Stimulated activated CD8-positive, alpha-beta memory T cell treated with anti-CD3 and anti-CD28 coated beads, Interleukin-7, amount 100 ng/mL, for 1 hour (primary cell): ENCODE results near the gene CCDC83.
"Not testable (repeated sequence)": the region's sequence is repeated elsewhere in the genome, so short reads cannot be mapped to it uniquely, and the experiment has no call there.

Source experiments
- DNase-seq, 2 donors: peaks; one replicate each; pipeline ENCODE4 v3.0.0-alpha.2; 2020; ENCODE audit warnings: low read depth in 2 of 2

CCDC83 gene

DNA sequence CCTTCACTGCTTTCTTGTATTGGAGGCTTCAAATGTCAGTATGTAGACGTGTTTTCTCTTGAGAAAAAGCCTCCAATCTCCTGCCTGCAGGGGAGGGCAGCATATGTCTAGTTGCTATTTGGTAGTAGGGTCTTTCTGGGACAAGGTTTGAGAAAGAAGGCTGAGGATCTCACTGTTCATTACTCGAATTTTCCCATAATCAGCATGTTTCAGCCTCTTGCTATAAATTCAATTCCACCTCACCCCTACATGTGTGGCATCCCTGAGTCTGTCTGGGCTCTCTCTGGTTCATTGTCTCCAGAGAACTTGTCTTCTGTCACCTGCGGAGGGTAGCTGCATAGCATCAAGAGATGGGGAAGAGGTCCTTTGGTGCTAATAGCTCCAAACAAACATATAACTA, 19.5 kb upstream of the CCDC83 start:
- no peak for DNase-seq

DNA sequence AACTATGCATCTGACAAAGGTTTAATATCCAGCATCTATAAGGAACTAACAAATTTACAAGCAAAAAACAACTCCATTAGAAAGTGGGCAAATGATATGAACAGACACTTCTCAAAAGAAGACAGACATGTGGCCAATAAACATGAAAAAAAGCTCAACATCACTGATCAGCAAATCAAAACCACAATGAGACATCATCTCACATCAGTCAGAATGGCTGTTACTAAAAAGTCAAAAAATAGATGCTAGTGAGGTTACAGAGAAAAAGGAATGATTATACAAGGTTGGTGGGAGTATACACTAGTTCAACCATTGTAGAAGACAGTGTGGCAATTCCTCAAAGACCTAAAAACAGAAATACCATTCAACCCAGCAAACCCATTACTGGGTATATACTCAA, 14.3 kb upstream of the CCDC83 start:
- not testable (repeated sequence) for DNase-seq

DNA sequence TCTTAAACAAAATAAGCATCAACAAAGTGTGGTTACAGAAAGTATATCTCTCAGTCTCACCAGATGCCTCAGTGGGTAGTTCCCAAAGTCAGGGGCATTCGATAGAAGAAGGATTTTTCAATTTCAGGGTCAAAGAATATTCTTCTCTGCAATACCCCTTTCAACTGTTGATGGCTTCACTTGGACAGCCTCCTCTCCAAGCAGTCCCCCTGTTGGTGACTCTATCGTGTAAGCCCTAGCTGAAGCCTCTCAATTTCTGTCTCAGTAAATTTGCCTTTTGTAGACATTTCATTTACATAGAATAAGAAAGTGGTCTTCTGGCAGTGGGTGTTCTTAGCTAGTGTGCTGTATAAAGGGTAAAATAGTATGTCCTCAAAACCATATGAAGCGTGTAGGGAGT, 11.3 kb upstream of the CCDC83 start:
- DNase-seq = no peak

DNA sequence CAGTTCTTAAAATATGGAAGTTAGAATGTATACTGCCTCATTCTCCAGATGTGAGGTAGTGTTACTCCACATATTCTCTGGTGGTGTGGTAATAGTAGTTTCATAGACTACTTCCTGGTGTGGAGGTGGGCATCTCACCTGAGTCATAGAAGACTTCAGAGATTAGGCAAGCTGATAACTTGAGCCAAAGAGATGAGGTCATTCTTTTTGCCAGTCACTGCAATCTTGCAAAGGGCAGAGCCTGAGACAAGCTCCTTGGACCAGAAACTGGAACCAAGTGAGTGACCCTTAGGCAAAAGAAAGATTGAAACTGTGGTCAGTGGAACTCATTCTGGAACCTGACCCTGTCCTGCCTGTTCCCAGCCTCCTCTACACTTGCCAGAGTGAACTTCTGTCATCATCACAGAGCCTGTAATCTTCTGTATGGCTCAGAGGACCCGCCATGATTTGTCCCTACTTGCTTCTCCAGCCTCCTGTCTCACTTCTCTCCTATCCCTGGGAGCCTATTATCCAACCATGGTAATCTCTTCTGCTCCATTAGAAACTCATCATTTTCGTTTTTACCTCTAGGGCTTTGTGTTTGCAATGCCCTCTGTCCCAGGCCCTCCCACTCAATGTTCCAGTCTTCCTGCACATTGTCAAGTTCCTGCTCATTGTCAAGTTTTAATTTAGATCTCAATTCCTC, 10.6 kb upstream of the CCDC83 start:
- no peak for DNase-seq

DNA sequence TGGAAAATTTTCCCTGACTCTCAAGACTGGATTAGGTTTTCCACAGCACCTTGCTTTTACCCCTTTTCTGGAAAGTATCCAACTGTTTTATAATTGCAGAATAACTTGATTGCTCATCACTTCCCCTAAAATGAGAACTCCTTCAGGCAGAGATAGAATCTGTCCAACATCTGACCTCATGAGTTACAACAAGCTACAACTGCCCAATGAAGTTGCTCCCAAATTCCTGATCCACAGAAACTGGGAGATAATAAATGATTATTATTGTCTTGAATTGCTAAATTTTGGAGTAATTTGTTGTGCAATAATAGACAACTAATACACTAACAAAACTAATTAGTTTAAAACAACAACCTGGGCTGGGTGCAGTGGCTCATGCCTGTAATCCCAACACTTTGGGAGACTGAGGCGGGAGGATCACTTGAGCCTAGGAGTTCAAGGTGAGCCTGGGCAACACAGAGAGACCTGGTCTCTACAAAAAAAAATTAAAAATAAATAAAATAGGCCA, 10.0 kb upstream of the CCDC83 start:
- DNase-seq = no peak

DNA sequence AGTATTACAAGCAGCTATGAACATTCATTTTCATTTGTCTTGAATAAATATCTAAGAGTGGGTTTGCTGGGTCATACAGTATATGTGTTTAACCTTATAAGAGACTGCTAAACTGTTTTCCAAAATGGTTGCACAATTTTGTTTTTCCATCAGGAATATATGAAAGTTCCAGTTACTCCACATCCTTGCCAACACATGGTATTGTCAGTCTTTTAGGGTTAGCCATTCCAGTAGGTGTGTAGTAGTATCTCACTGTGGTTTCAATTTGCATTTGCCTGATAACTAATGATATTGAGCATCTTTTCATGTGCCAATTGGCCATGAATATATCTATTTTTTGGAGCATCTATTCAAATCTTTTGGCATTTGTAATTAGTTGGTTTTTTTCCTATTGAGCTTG, 7.7 kb upstream of the CCDC83 start:
- no peak for DNase-seq

DNA sequence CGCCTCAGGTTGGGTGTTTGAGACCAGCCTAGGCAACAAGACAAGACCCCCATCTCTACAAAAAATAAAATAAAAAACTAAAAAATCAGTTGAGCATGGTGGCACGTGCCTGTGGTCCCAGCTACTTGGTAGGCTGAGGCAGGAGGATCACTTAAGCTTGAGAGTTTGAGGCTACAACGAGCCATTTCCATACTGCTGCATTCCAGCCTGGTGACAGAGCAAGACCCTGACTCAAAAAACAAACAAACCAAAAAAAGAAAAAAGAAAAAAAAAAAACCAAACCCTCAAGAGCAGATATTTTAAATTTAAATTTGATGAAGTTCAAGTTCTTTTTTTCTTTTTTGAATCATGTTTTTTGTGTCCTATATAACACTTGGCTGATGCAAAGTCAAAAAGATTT, 7.2 kb upstream of the CCDC83 start:
- DNase-seq = no peak

DNA sequence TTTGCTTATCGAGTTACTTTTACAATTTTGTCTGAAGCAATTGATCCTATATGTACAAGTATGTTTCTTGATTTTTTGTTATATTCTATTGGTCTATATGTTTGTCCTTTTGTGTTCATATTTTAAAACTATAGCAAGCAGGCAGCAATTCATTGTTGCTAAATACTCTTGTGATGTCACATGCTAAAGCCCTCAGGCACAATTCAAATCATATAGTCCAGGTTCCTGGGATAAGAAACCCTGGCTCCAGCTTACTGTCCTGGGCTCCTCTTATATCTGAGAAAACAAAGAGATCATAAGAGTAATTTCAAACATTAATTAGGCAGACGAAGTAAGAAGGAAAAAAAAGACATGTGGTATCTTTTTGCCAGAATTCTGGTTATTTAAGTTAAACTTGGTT, 6.6 kb upstream of the CCDC83 start:
- DNase-seq = no peak

DNA sequence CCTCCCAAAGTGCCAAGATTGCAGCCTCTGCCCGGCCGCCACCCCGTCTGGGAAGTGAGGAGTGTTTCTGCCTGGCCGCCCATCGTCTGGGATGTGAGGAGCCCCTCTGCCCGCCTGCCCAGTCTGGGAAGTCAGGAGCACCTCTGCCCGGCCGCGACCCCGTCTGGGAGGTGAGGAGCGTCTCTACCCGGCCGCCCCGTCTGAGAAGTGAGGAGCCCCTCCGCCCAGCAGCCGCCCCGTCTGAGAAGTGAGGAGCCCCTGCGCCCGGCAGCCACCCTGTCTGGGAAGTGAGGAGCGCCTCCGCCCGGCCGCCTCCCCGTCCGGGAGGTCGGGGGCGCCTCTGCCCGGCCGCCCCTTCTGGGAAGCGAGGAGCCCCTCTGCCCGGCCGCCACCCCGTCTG, 2.4 kb upstream of the CCDC83 start:
- DNase-seq = not testable (repeated sequence)

DNA sequence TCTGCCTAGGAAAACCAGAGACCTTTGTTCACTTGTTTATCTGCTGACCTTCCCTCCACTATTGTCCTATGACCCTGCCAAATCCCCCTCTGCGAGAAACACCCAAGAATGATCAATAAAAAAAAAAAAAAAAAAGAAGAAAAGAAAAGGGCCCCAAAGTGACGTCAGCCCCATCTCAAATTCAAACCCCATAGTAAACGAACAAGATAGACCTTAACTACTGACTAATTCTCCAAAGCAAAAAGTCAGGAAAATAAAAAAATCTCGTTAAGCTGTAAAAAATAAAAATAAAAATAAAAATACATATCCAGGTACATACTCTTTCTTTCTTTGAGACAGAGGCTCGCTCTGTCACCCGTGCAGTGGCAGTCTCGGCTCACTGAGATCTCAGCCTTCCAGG, 1.6 kb upstream of the CCDC83 start:
- not testable (repeated sequence) for DNase-seq

DNA sequence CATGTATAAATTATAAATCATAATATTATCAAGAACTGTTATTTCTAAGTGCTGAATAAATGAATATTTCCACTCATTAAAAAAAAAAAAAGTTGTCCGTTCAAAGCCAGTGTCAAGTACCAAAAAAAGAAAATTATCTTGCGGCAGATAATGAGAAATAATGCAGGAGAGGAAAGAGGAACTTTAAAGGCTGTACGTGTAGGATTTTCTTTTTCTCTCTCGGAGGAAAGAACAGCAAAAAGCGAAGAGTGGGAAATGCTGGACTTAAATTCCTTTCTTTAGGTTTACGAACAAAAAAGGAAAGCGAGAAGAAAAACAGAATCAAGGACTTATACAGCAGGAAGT, 999 bp upstream of the CCDC83 start:
- DNase-seq = no peak

DNA sequence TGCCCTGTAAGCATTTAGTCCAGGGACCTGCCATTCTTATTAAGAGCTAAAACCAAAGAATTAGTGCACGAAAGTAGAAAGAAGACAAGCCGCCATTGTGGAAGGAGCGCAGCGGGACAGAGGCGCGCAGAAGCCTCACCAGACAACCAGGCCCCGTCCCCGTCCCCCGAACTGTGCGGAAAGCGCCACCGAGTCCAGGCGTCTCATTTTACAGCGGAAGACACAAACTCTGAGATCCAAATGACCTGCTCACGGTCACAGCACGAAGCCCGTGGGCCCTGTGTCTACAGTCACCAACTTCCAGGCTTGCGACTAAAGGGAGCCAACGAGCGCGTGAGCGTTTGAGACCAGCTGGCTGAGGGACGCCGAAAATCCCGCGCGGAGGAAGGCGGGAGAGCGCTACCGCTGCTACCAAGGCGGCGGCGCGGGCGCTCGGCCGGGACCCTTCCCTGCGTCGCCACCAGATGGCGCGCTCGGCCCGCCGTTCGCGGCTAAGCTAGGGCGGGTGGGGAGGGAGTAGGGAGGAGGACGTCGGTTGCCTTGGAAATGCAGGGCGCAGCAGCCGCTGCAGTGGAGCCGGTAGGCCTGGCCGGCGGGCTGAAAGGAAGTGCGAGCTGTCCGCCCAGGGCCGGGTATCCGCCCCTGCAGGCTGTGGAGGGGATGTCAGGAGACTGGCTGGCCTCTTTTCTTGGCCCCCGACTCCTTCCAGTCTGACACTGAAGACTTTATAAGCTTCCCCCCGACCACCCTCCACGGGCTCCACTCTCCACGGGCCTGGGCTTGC, 434 bp upstream of the CCDC83 start:
- peak; percentile 83 to 84 for DNase-seq

DNA sequence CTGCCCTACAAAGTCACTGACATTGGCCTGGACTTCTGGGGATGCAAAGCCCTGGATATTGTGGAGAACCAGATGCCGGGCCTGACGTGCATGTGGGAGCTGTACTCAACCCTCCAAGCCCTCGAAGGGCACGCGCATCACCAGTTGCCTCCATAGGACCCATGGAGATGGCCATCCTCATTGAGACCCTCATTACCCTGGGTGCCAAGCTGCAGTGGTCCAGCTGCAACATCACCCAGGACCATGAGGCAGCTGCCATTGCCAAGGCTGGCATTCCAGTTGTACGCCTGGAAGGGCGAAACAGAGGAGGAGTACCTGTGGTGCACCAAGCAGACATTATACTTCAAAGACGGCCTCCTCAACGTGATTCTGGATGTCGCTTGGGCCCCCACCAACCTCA, 1.9 kb downstream of the CCDC83 start:
- no peak for DNase-seq

DNA sequence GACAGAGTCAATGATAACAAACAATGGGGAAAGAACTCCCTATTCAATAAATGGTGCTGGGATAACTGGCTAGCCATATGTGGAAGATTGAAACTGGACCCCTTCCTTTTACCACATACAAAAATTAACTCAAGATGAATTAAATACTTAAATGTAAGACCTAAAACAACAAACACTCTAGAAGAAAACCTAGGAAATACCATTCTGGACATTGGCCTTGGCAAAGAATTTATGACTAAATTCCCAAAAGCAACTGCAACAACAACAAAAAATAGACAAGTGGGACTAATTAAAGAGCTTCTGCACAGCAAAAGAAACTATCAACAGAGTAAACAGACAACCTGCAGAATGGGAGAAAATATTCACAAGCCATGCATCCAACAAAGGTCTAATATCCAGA, 4.4 kb downstream of the CCDC83 start:
- DNase-seq = not testable (repeated sequence)

DNA sequence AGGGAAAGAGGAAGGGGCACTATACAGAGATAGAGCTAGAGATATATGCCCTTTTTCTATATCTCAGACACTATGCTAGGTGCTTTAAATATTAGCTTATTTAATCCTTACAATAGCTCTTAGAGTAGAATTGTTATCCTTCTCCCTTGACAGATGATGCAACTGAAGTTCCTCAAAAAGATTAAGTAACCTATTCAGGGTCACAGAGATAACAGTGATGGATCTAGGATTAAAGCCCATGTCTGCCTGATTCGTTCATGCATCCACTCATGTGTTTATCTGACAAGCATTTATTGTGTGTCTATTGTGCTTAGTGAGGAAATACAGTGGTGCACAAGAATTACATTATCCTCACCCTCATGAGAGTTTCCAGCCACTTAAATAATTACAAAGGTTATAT, 8.7 kb downstream of the CCDC83 start:
- DNase-seq = no peak

DNA sequence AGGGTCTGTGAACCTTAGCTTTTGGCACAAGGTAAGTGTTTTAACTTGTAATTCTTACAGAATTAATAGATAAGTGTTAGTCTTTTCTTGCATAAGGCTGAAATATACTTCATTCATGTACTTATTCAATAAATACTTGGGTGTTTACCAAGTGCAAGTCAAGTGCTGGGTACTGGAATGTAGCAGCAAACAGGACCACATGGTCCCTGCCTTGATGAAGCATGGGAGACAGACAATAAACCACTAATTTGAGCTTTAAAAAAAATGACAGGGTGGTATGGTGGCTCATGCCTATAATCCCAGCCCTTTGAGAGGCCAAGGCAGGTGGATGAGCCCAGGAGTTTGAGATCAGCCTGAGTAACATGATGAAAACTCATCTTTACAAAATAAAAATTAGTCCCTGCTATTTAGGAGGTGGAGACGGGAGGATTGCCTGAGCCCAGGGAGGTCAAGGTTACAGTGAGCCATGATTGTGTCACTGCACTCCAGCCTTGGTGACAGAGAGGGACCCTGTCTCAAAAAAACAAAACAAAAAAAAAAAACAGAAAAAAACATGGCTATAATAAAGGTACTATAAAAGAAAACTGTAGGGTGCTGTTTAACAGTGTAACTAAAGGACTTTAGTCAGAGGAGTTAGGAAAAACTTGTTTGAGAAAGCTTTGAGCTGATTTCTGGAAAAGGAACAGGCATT, 11.1 kb downstream of the CCDC83 start:
- DNase-seq = no peak

DNA sequence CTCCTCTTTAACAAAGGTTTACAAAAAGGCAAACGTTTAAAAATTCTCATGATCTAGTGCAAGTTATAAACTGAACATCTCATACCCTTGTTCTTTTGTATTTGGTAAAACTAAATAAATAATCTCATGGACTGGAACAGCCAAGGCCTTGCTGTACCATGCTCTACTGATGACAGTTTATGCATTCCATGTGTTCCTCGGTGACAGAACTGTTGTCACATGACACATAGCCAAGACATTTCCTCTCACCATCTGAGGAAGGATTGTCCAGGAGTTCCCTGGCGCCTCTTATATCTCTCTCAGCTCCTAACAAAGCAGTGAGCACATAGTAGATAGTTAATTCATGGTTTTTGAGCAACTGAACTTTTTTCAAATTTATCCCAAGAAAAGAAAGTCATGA, 12.6 kb downstream of the CCDC83 start:
- DNase-seq = no peak

DNA sequence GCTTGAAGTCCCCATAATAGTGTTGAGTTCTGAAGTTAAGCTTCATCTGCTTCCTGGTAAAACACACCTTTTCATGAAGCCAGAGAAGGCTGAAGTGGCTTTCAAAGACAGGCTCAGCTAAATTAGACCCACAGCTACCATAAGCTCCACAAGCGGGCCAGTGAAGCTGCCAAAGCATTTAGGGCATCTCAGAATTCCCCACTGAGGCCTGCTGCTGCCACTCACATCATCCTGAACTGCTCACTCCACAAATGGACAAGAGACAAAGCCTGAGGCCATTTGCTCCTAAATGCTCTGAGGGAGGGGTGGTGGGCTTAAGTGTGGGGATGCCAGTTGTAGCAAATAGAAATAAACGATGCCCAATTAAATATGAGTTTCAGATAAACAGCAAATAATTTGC, 14.6 kb downstream of the CCDC83 start:
- DNase-seq = no peak

DNA sequence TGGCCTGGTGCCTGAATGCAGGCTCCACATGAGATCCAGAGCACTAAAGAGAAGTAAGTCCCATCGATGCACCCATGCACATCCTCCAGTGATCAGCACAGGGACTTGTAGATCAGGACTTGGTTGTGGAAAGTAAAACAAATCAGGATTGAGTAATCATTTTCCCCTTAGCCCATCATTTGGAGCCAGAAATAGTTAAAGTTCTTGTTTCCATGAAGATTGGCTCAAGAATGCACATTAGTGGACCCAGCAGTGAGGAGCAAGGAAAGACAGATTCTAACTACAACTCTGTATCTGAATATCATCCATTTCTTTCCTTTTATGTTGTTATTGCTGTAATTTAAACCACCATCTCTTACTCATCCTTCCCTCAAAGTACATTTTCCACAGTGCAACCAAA, 19.1 kb downstream of the CCDC83 start:
- DNase-seq = no peak

DNA sequence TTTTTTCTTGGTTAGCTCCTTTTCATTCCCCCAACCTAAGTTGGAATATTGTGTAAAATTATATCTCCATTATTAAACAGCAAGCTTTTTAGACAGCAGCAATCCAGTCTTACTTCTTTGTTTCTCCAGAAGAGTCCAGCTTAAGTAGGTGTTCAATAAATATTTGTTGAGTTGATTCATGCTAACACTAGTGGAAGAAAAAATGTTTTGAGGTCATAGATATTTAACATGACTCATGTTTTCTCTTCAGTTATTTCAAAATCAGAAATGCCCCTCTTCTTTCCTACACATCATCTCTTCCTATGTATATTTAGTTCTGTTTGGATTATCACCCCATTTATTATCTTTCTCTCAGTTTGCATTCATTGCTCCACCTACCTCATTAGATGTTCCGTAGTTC, 20.3 kb downstream of the CCDC83 start:
- DNase-seq = no peak

DNA sequence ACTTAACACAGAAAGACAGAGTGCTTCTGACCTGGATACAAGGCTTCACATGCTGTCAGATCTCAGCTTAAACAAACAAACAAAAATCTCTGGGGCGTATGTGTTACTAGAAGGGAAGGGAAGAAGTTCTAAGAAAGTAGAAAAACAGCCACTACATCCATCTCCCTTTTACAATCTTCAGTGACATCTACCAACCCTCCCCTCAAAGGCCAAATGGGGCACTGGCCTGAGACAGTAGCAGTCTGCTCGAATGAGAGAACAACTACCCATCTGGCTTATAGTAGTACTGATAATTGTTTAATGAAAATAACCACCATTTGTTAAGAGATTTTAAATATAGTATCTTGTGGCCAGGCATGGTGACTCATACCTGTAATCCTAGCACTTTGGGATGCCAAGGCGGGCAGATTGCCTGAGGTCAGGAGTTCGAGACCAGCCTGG, 29.4 kb downstream of the CCDC83 start:
- DNase-seq = no peak

DNA sequence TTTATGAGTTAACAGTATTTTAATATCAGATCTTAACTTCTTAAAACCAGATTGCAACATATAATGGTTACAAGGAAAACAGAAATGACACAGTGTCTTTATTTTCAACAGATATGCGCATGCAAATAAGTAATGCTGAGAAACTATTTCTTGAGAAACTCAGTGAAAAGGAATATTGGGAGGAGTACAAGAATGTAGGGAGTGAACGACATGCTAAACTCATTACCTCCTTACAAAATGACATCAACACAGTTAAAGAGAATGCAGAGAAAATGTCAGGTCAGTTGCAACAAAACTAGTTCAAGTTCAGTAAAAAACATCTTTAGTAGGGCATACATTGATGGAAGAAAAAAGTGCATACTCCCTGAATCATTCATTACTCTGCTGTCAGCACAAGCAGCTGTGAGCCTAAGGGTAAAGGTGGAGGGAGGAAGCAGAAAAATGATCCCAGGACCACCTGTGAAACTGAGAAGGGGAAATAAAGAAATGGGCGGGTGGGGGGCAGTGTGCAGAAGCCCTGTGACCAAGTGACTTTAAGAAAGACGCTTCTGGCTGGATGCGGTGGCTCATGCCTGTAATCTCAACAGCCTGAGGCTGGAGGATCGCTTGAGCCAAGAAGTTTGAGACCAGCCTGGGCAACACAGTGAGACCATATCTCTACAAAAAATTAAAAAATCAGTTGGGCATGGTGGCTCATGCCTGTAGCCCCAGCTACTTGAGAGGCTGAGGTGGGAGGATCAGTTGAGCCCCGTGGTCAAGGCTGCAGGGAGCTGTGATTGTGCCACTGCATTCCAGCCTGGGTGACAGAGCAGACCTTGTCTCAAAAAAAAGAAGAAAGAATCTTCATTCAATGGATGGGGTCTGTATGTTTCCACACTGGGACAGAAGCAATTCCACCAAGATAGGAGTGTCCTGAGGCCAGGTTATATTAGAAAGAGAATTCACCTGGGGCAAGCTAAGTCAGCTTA, 31.2 kb downstream of the CCDC83 start:
- DNase-seq = no peak
